Neural progenitor cell (in vitro differentiated cells): ENCODE data around the gene CYBC1. TPM values are rescaled to one million over a fixed set of nuclear protein-coding genes. Genes with fewer than 3 reads are reported as not detected.

Source experiments
- DNase-seq: peaks from one replicate; pipeline ENCODE4 v3.0.0-alpha.2; 2016; ENCODE audit warnings: low spot score
- H2AFZ ChIP-seq: fragments of 200-600 bp; sonication (generic); replicated peaks from 2 replicates; pipeline ENCODE4 v1.6.1; 2016; ENCODE audit warnings: antibody characterized with exemption
- H3F3A ChIP-seq: fragments of 200-600 bp; sonication (generic); 2 replicates; pipeline ENCODE4 v1.6.1; 2016; ENCODE audit warnings: antibody characterized with exemption, low read depth
- H3K27ac ChIP-seq: fragments of 200-600 bp; sonication (generic); 2 replicates; pipeline ENCODE4 v1.5.1; 2016; ENCODE audit warnings: mild to moderate bottlenecking
- H3K27me3 ChIP-seq: fragments of 200-600 bp; sonication (generic); 2 replicates; pipeline ENCODE4 v1.6.1; 2016; ENCODE audit warnings: mild to moderate bottlenecking, moderate library complexity
- H3K36me3 ChIP-seq: fragments of 200-600 bp; sonication (generic); 2 replicates; pipeline ENCODE4 v1.5.1; 2016
- H3K4me1 ChIP-seq: fragments of 200-600 bp; sonication (generic); 2 replicates; pipeline ENCODE4 v1.6.1; 2016; ENCODE audit warnings: mixed run types
- H3K4me2 ChIP-seq: fragments of 200-600 bp; sonication (generic); 2 replicates; pipeline ENCODE4 v1.6.1; 2016
- H3K4me3 ChIP-seq: fragments of 200-600 bp; sonication (generic); 2 replicates; pipeline ENCODE4 v1.5.1; 2016
- H3K79me2 ChIP-seq: fragments of 200-600 bp; sonication (generic); 2 replicates; pipeline ENCODE4 v1.6.1; 2016; ENCODE audit warnings: low read depth
- H3K9ac ChIP-seq: fragments of 200-600 bp; sonication (generic); 2 replicates; pipeline ENCODE4 v1.6.1; 2016
- H3K9me3 ChIP-seq: fragments of 200-600 bp; sonication (generic); 2 replicates; pipeline ENCODE4 v1.5.1; 2016; ENCODE audit warnings: low read depth
- H4K20me1 ChIP-seq: fragments of 200-600 bp; sonication (generic); 2 replicates; pipeline ENCODE4 v1.6.1; 2016; ENCODE audit warnings: low read depth
- H3K27ac Mint-ChIP-seq: 3 replicates; pipeline ENCODE4 v1.8.0; 2021; ENCODE audit warnings: mixed read lengths
- H3K27me3 Mint-ChIP-seq: 2 replicates; pipeline ENCODE4 v1.8.0; 2022; ENCODE audit warnings: low read depth, mild to moderate bottlenecking, inconsistent platforms, moderate library complexity, mixed read lengths; ENCODE audit not compliant: insufficient read depth
- H3K36me3 Mint-ChIP-seq: 3 replicates; pipeline ENCODE4 v1.8.0; 2021; ENCODE audit warnings: mixed read lengths
- H3K4me1 Mint-ChIP-seq: 3 replicates; pipeline ENCODE4 v1.8.0; 2021; ENCODE audit warnings: mixed read lengths
- H3K4me3 Mint-ChIP-seq: 3 replicates; pipeline ENCODE4 v1.8.0; 2021; ENCODE audit warnings: mild to moderate bottlenecking, moderate library complexity, mixed read lengths
- H3K9me3 Mint-ChIP-seq: 3 replicates; pipeline ENCODE4 v1.8.0; 2020; ENCODE audit warnings: mixed read lengths
- CTCF ChIP-seq: fragments of 200-600 bp; sonication (generic); IDR thresholded peaks from 2 replicates; pipeline ENCODE4 v1.5.1; 2017; ENCODE audit warnings: antibody characterized with exemption, mild to moderate bottlenecking
- EZH2 ChIP-seq: fragments of 200-600 bp; sonication (generic); IDR thresholded peaks from 2 replicates; pipeline ENCODE4 v1.6.1; 2017; ENCODE audit warnings: antibody characterized with exemption, mild to moderate bottlenecking, moderate library complexity
- EZH2phosphoT487 ChIP-seq: fragments of 200-600 bp; sonication (generic); IDR thresholded peaks from 2 replicates; pipeline ENCODE4 v1.6.1; 2017; ENCODE audit warnings: antibody characterized with exemption
- total RNA-seq: library from RNA; depleted of rRNA; stranded (reverse); fragments of >200 nt; gene quantifications from 2 replicates; pipeline ENCODE4 v1.2.3, GENCODE V29; 2015; ENCODE audit warnings: low replicate concordance

The CYBC1 gene
- total RNA-seq = 75.1 and 87.9 TPM in 2 replicates

GRCh38 chr17:82450357-82451106 lies at the start of gene CYBC1:
Gene CYBC1 (minus strand): TSS chr17:82450752. CDS start chr17:82449254, 1,498 bp downstream.
- Histone ChIP-seq H3K4me1 (peaks cover 7% of the 10 kb centered on the region), H3F3A (peaks cover 5% of the 10 kb centered on the region), H3K79me2 (peaks cover 26% of the 10 kb centered on the region), H3K27me3 (no peaks in the 10 kb centered on the region), H3K27ac (no peak within 1 kb of the TSS), H3K36me3 (no peaks in the 10 kb centered on the region), H2AFZ (peak within 1 kb of the TSS; percentile 90), H3K9me3 (no peaks in the 10 kb centered on the region), H3K4me2 (peak within 1 kb of the TSS; percentile 89), H3K9ac (peak within 1 kb of the TSS; percentile 80), H4K20me1 (peaks cover 12% of the 10 kb centered on the region), H3K4me3 (peak within 1 kb of the TSS; percentile 97)
- Mint-ChIP-seq H3K27ac (peak within 1 kb of the TSS; percentile 48), H3K4me1 (peaks cover 15% of the 10 kb centered on the region), H3K9me3 (peaks cover 14% of the 10 kb centered on the region), H3K36me3 (no peaks in the 10 kb centered on the region), H3K4me3 (peak within 1 kb of the TSS; percentile 89), H3K27me3 (peaks cover 2% of the 10 kb centered on the region)
- DNase-seq = peak; percentile 97
- no peak for TF ChIP-seq EZH2
- no peak for TF ChIP-seq CTCF
- TF ChIP-seq EZH2phosphoT487 = no peak

- H3K27ac Mint-ChIP-seq = peak overlapping the region; percentile 97
Measured at GRCh38 chr17:82497483-82498405, 47.2 kb upstream of the CYBC1 start.

More at GRCh38 chr17:82497483-82498405, 47.2 kb upstream of the CYBC1 start:
- Histone ChIP-seq H3K79me2 (no peaks in the 10 kb centered on the region), H2AFZ (peak overlapping the region; percentile 98), H3K36me3 (no peaks in the 10 kb centered on the region), H3K4me2 (peak overlapping the region; percentile 86), H3K27me3 (peaks cover 36% of the 10 kb centered on the region), H3K27ac (no peak overlapping the region), H3K9ac (no peak overlapping the region), H3K4me3 (peak overlapping the region; percentile 58), H3F3A (peaks cover 35% of the 10 kb centered on the region), H4K20me1 (no peaks in the 10 kb centered on the region), H3K4me1 (no peaks in the 10 kb centered on the region), H3K9me3 (no peaks in the 10 kb centered on the region)
- Mint-ChIP-seq H3K36me3 (peaks cover 1% of the 10 kb centered on the region), H3K4me3 (peak overlapping the region; percentile 93), H3K27me3 (peaks cover 23% of the 10 kb centered on the region), H3K4me1 (peaks cover 19% of the 10 kb centered on the region), H3K9me3 (peaks cover 6% of the 10 kb centered on the region)
- TF ChIP-seq EZH2phosphoT487 (no peak), EZH2 (no peak), CTCF (no peak)
- DNase-seq = peak; percentile 76
